Amniotic epithelial cell (primary cell): Measurements from ENCODE around the gene BTNL9.
"Not testable (repeated sequence)": the region's sequence is repeated elsewhere in the genome, so short reads cannot be mapped to it uniquely, and the experiment has no call there.

ENCODE experiments used
- DNase-seq: peaks from one replicate; pipeline ENCODE4 v3.0.0-alpha.2; 2010; ENCODE audit warnings: low read depth

Gene BTNL9

GRCh38 chr5:181100121-181100875 is 60.2 kb downstream of the BTNL9 start:
- DNase-seq, result no peak

GRCh38 chr5:181101030-181101641 is 61.1 kb downstream of the BTNL9 start:
- DNase-seq, result not testable (repeated sequence)

GRCh38 chr5:181101930-181102674 is 62.0 kb downstream of the BTNL9 start:
- not testable (repeated sequence) for DNase-seq

- not testable (repeated sequence) for DNase-seq
Observed at GRCh38 chr5:181104259-181104568, 64.1 kb downstream of the BTNL9 start.

- DNase-seq, result not testable (repeated sequence)
Observed at GRCh38 chr5:181104606-181105390, 64.7 kb downstream of the BTNL9 start.

- no peak for DNase-seq
Observed at GRCh38 chr5:181105391-181106025, 65.4 kb downstream of the BTNL9 start.

GRCh38 chr5:181107699-181108098 is 67.6 kb downstream of the BTNL9 start:
- DNase-seq, result no peak

- DNase-seq, result no peak
Observed at GRCh38 chr5:181108578-181109165, 68.6 kb downstream of the BTNL9 start.

GRCh38 chr5:181109489-181110013 is 69.5 kb downstream of the BTNL9 start:
- DNase-seq, result no peak

GRCh38 chr5:181111010-181111409 is 70.9 kb downstream of the BTNL9 start:
- DNase-seq, result no peak
